Activated CD4-positive, alpha-beta T cell treated with anti-CD3 and anti-CD28 coated beads for 36 hours (primary cell): Measurements from ENCODE around the gene LRTM1. TPM values are rescaled to one million over a fixed set of nuclear protein-coding genes. Genes with fewer than 3 reads are reported as not detected.

ENCODE experiments used
- ATAC-seq: fragments of 200-7000 bp; cut with Tn5 transposase; one replicate; pipeline ENCODE4 v1.10.0; 2021; ENCODE audit warnings: mild to moderate bottlenecking, moderate library complexity
- CTCF ChIA-PET: fragments of 350-600 bp; sonication (Branson Sonifier 250); formaldehyde crosslinking; loops from one replicate; lab custom pipeline; 2021; ENCODE audit warnings: antibody characterized with exemption; lab: Charles Lee
- POLR2A ChIA-PET: fragments of 350-600 bp; sonication (Branson Sonifier 250); formaldehyde crosslinking; loops from one replicate; lab custom pipeline; 2021; ENCODE audit warnings: antibody characterized with exemption, inconsistent platforms; lab: Charles Lee
- DNase-seq: peaks from one replicate; pipeline ENCODE4 v3.0.0-alpha.2; 2020
- H3K27ac Mint-ChIP-seq: one replicate; pipeline ENCODE4 v1.8.0; 2021; ENCODE audit warnings: mixed read lengths
- H3K27me3 Mint-ChIP-seq: one replicate; pipeline ENCODE4 v1.8.0; 2021; ENCODE audit warnings: mixed read lengths
- H3K36me3 Mint-ChIP-seq: one replicate; pipeline ENCODE4 v1.8.0; 2021; ENCODE audit warnings: low read depth, mixed read lengths
- H3K4me1 Mint-ChIP-seq: one replicate; pipeline ENCODE4 v1.8.0; 2021; ENCODE audit warnings: mixed read lengths
- H3K4me3 Mint-ChIP-seq: one replicate; pipeline ENCODE4 v1.8.0; 2021; ENCODE audit warnings: mild to moderate bottlenecking, moderate library complexity, mixed read lengths
- H3K9me3 Mint-ChIP-seq: one replicate; pipeline ENCODE4 v1.8.0; 2021; ENCODE audit warnings: low read depth, mixed read lengths
- intact Hi-C, 2 experiments: fragments of 100-400 bp; cut with DNase I in 1 of 2; cut with micrococcal nuclease in 1 of 2; formaldehyde crosslinking; loops; one replicate each; pipeline versions ENCODE4 v1.14.2 to v1.15.1; 2022 to 2024; cut with DNase I, micrococcal nuclease
- total RNA-seq, 2 experiments: library from RNA; stranded (reverse); gene quantifications; one replicate each; pipeline ENCODE4 v1.2.3, GENCODE V29; 2021

The LRTM1 gene
- total RNA-seq, 2 experiments from 2014 or later = not detected

- no peaks in the 10 kb centered on the region for H3K4me1 Mint-ChIP-seq
- DNase-seq = no peak
- no peaks in the 10 kb centered on the region for H3K9me3 Mint-ChIP-seq
- POLR2A ChIA-PET = no interaction called here
- no peak for ATAC-seq
- CTCF ChIA-PET = interaction anchor here (0.6 kb wide), 1 partner anchor 94 kb away, joined by 3 read pairs; no protein-coding TSS in a partner anchor
- no peaks in the 10 kb centered on the region for H3K27me3 Mint-ChIP-seq
- no peak overlapping the region for H3K4me3 Mint-ChIP-seq
- H3K36me3 Mint-ChIP-seq = no peaks in the 10 kb centered on the region
- H3K27ac Mint-ChIP-seq = no peak overlapping the region
- intact Hi-C loops = loop anchor here in 1 of 2 experiments (5.0 kb wide), 1 partner anchor 453 kb away; no protein-coding TSS in a partner anchor
Observed at GRCh38 chr3:54939557-54940300, 11.9 kb upstream of the LRTM1 start.

- ATAC-seq (no peak), DNase-seq (no peak)
- no peak overlapping the region for H3K27ac Mint-ChIP-seq
- no peak overlapping the region for H3K4me3 Mint-ChIP-seq
- ChIA-PET POLR2A (no interaction called here), CTCF (no interaction called here)
- no peaks in the 10 kb centered on the region for H3K9me3 Mint-ChIP-seq
- intact Hi-C loops = no loop called here
- no peaks in the 10 kb centered on the region for H3K27me3 Mint-ChIP-seq
- H3K36me3 Mint-ChIP-seq = no peaks in the 10 kb centered on the region
- no peaks in the 10 kb centered on the region for H3K4me1 Mint-ChIP-seq
Observed at GRCh38 chr3:54936561-54936960, 8.7 kb upstream of the LRTM1 start.

- intact Hi-C loops = no loop called here
- POLR2A ChIA-PET = no interaction called here
- Mint-ChIP-seq H3K27ac (no peak overlapping the region), H3K4me1 (no peaks in the 10 kb centered on the region), H3K36me3 (no peaks in the 10 kb centered on the region), H3K9me3 (no peaks in the 10 kb centered on the region), H3K4me3 (no peak overlapping the region), H3K27me3 (no peaks in the 10 kb centered on the region)
- ATAC-seq (no peak), DNase-seq (no peak)
- CTCF ChIA-PET = no interaction called here
Observed at GRCh38 chr3:54935869-54936268, 8.0 kb upstream of the LRTM1 start.

- Mint-ChIP-seq H3K27ac (no peak overlapping the region), H3K36me3 (no peaks in the 10 kb centered on the region), H3K4me3 (no peak overlapping the region), H3K9me3 (no peaks in the 10 kb centered on the region), H3K4me1 (no peaks in the 10 kb centered on the region), H3K27me3 (no peaks in the 10 kb centered on the region)
- intact Hi-C loops = no loop called here
- DNase-seq = no peak
- no peak for ATAC-seq
- ChIA-PET CTCF (no interaction called here), POLR2A (no interaction called here)
Observed at GRCh38 chr3:54932606-54933005, 4.7 kb upstream of the LRTM1 start.

GRCh38 chr3:54931182-54931581 is 3.3 kb upstream of the LRTM1 start:
- no peaks in the 10 kb centered on the region for H3K9me3 Mint-ChIP-seq
- H3K4me1 Mint-ChIP-seq = no peaks in the 10 kb centered on the region
- no peak for ATAC-seq
- H3K4me3 Mint-ChIP-seq = no peak overlapping the region
- no peaks in the 10 kb centered on the region for H3K36me3 Mint-ChIP-seq
- POLR2A ChIA-PET = no interaction called here
- DNase-seq = no peak
- intact Hi-C loops = no loop called here
- H3K27ac Mint-ChIP-seq = no peak overlapping the region
- CTCF ChIA-PET = no interaction called here
- no peaks in the 10 kb centered on the region for H3K27me3 Mint-ChIP-seq

GRCh38 chr3:54918516-54918915 is 9.3 kb downstream of the LRTM1 start:
- Mint-ChIP-seq H3K4me3 (no peak overlapping the region), H3K36me3 (no peaks in the 10 kb centered on the region), H3K4me1 (no peaks in the 10 kb centered on the region), H3K27ac (no peak overlapping the region), H3K27me3 (no peaks in the 10 kb centered on the region), H3K9me3 (peaks cover 2% of the 10 kb centered on the region)
- CTCF ChIA-PET = no interaction called here
- POLR2A ChIA-PET = no interaction called here
- ATAC-seq (no peak), DNase-seq (no peak)
- intact Hi-C loops = no loop called here

GRCh38 chr3:54917862-54918261 is 10.0 kb downstream of the LRTM1 start:
- H3K36me3 Mint-ChIP-seq = no peaks in the 10 kb centered on the region
- H3K4me3 Mint-ChIP-seq = no peak overlapping the region
- H3K27ac Mint-ChIP-seq = no peak overlapping the region
- no peaks in the 10 kb centered on the region for H3K9me3 Mint-ChIP-seq
- ATAC-seq (no peak), DNase-seq (no peak)
- no peaks in the 10 kb centered on the region for H3K27me3 Mint-ChIP-seq
- H3K4me1 Mint-ChIP-seq = no peaks in the 10 kb centered on the region
- CTCF ChIA-PET = no interaction called here
- intact Hi-C loops = no loop called here
- POLR2A ChIA-PET = no interaction called here

- CTCF ChIA-PET = no interaction called here
- intact Hi-C loops = no loop called here
- POLR2A ChIA-PET = no interaction called here
- no peak overlapping the region for H3K27ac Mint-ChIP-seq
- ATAC-seq = no peak
- no peaks in the 10 kb centered on the region for H3K36me3 Mint-ChIP-seq
- no peak overlapping the region for H3K4me3 Mint-ChIP-seq
- DNase-seq = no peak
- H3K9me3 Mint-ChIP-seq = peaks cover 4% of the 10 kb centered on the region
- H3K4me1 Mint-ChIP-seq = no peaks in the 10 kb centered on the region
- H3K27me3 Mint-ChIP-seq = no peaks in the 10 kb centered on the region
Observed at GRCh38 chr3:54917174-54917573, 10.7 kb downstream of the LRTM1 start.

- ChIA-PET POLR2A (no interaction called here), CTCF (no interaction called here)
- ATAC-seq (no peak), DNase-seq (no peak)
- no peak overlapping the region for H3K4me3 Mint-ChIP-seq
- H3K36me3 Mint-ChIP-seq = no peaks in the 10 kb centered on the region
- H3K27ac Mint-ChIP-seq = no peak overlapping the region
- peaks cover 4% of the 10 kb centered on the region for H3K9me3 Mint-ChIP-seq
- H3K4me1 Mint-ChIP-seq = no peaks in the 10 kb centered on the region
- H3K27me3 Mint-ChIP-seq = no peaks in the 10 kb centered on the region
- intact Hi-C loops = no loop called here
Observed at GRCh38 chr3:54916732-54917131, 11.1 kb downstream of the LRTM1 start.

- DNase-seq (no peak), ATAC-seq (no peak)
- Mint-ChIP-seq H3K4me1 (no peaks in the 10 kb centered on the region), H3K4me3 (no peak overlapping the region), H3K36me3 (no peaks in the 10 kb centered on the region), H3K27ac (no peak overlapping the region), H3K27me3 (no peaks in the 10 kb centered on the region), H3K9me3 (peaks cover 6% of the 10 kb centered on the region)
- intact Hi-C loops = no loop called here
- POLR2A ChIA-PET = no interaction called here
- CTCF ChIA-PET = no interaction called here
Observed at GRCh38 chr3:54915976-54916375, 11.9 kb downstream of the LRTM1 start.

GRCh38 chr3:54915181-54915580 is 12.7 kb downstream of the LRTM1 start:
- no peaks in the 10 kb centered on the region for H3K4me1 Mint-ChIP-seq
- ChIA-PET CTCF (no interaction called here), POLR2A (interaction anchor here (0.7 kb wide), 1 partner anchor 465 kb away, joined by 4 read pairs; no protein-coding TSS in a partner anchor)
- H3K36me3 Mint-ChIP-seq = no peaks in the 10 kb centered on the region
- H3K27ac Mint-ChIP-seq = no peak overlapping the region
- ATAC-seq = no peak
- DNase-seq = no peak
- peaks cover 6% of the 10 kb centered on the region for H3K9me3 Mint-ChIP-seq
- intact Hi-C loops = no loop called here
- H3K4me3 Mint-ChIP-seq = no peak overlapping the region
- H3K27me3 Mint-ChIP-seq = no peaks in the 10 kb centered on the region

- Mint-ChIP-seq H3K27ac (no peak overlapping the region), H3K36me3 (no peaks in the 10 kb centered on the region), H3K9me3 (peaks cover 6% of the 10 kb centered on the region), H3K27me3 (no peaks in the 10 kb centered on the region), H3K4me3 (no peak overlapping the region), H3K4me1 (no peaks in the 10 kb centered on the region)
- intact Hi-C loops = no loop called here
- ATAC-seq (no peak), DNase-seq (no peak)
- ChIA-PET POLR2A (no interaction called here), CTCF (no interaction called here)
Observed at GRCh38 chr3:54914180-54914579, 13.7 kb downstream of the LRTM1 start.
